ENCODE results near the gene APC2. TPM values are rescaled to one million over a fixed set of nuclear protein-coding genes. Genes with fewer than 3 reads are reported as not detected.

APC2 gene
- total and polyA plus RNA-seq, 4 donors, result under 0.01 to 0.06 (median 0.03) TPM

DNA sequence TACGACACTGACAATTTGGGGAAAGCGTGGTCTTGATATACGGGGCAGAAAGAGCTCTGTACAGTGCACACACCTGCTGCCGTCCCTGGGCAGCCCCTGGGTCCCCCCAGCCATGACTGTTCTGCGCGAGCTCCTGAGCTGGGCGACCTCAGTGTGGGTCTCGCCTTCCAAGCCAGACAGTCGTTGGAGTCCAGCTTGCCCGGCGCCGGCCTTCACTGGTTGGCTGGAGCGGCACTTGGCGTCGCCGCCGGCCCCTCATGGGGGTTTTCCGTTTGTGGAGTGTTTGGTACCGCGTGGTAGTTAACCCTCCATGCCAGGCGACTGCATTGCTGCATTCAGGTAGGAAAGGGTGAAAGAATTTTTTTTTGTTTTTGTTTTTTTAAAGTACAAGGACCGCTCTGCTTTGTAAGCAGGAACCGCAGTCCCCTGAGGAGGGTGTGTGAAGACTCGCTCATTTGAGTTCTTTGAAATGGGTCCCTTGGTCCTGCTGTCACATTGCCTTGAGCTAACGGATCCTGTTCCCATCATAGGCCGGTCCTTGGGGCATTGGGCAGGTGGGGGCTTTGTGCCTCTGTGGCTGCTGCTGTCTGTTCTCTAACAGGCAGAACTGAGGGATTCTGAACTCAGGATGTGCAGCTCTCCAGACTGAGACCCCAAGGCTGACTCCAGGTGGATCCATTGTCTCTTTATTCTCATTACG, 22.6 kb upstream of the APC2 start:
- Histone ChIP-seq H3K36me3 (ENCODE audit: control insufficient read depth in 4 of 4, insufficient read depth in 3 of 4, low read depth in 1 of 4, low read length in 3 of 4) (peaks cover 14 to 35% (median 26%) of the 10 kb centered on the region in 4 donors), H3K27ac (ENCODE audit: low read depth in 1 of 2, low read length in 2 of 2) (no peak overlapping the region), H3K27me3 (ENCODE audit: control insufficient read depth in 4 of 4, insufficient read depth in 4 of 4, low read length in 3 of 4) (no peaks in the 10 kb centered on the region), H3K9me3 (ENCODE audit: control insufficient read depth in 4 of 4, low read length in 3 of 4) (no peaks in the 10 kb centered on the region), H3K4me3 (ENCODE audit: low read depth in 1 of 3, low read length in 3 of 3) (no peak overlapping the region), H3K9ac (ENCODE audit: low read depth in 1 of 2, low read length in 2 of 2) (no peak overlapping the region), H3K4me1 (ENCODE audit: control insufficient read depth in 4 of 4, insufficient read depth in 4 of 4, low read length in 3 of 4) (peaks cover 6 to 38% (median 23%) of the 10 kb centered on the region in 4 donors)
- 93% methylated on average over 27 of the region's 27 CpGs for WGBS
- no peak for DNase-seq (ENCODE audit: low spot score)
- TF ChIP-seq REST (IDR thresholded peaks at IDR 0.05), result no peak
- TF ChIP-seq FOXA2 (IDR thresholded peaks at IDR 0.05), result no peak
- TF ChIP-seq, protein P1, sequence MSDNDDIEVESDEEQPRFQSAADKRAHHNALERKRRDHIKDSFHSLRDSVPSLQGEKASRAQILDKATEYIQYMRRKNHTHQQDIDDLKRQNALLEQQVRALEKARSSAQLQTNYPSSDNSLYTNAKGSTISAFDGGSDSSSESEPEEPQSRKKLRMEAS (IDR thresholded peaks at IDR 0.05), result no peak
- no peak for TF ChIP-seq GABPA (IDR thresholded peaks at IDR 0.05 in 1 of 2, conservative IDR thresholded peaks at IDR 0.05 in 1 of 2)
- TF ChIP-seq, protein P2, sequence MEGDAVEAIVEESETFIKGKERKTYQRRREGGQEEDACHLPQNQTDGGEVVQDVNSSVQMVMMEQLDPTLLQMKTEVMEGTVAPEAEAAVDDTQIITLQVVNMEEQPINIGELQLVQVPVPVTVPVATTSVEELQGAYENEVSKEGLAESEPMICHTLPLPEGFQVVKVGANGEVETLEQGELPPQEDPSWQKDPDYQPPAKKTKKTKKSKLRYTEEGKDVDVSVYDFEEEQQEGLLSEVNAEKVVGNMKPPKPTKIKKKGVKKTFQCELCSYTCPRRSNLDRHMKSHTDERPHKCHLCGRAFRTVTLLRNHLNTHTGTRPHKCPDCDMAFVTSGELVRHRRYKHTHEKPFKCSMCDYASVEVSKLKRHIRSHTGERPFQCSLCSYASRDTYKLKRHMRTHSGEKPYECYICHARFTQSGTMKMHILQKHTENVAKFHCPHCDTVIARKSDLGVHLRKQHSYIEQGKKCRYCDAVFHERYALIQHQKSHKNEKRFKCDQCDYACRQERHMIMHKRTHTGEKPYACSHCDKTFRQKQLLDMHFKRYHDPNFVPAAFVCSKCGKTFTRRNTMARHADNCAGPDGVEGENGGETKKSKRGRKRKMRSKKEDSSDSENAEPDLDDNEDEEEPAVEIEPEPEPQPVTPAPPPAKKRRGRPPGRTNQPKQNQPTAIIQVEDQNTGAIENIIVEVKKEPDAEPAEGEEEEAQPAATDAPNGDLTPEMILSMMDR (IDR thresholded peaks at IDR 0.05; ENCODE audit: low read depth, low read length, missing input control), result no peak
- TF ChIP-seq EGR1 (IDR thresholded peaks at IDR 0.05; ENCODE audit: low read depth in 2 of 2), result no peak
- no peak for TF ChIP-seq FOXA1 (IDR thresholded peaks at IDR 0.05)
- no peak for TF ChIP-seq JUND (IDR thresholded peaks at IDR 0.05)
- TF ChIP-seq, protein P3, sequence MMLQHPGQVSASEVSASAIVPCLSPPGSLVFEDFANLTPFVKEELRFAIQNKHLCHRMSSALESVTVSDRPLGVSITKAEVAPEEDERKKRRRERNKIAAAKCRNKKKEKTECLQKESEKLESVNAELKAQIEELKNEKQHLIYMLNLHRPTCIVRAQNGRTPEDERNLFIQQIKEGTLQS (IDR thresholded peaks at IDR 0.05), result no peak
- no peak for TF ChIP-seq HNF4G (IDR thresholded peaks at IDR 0.05)
- TF ChIP-seq HNF4A (conservative IDR thresholded peaks at IDR 0.05), result no peak
- TF ChIP-seq YY1 (IDR thresholded peaks at IDR 0.05), result no peak
- no peak for TF ChIP-seq RAD21 (IDR thresholded peaks at IDR 0.05)
- TF ChIP-seq, protein P4, sequence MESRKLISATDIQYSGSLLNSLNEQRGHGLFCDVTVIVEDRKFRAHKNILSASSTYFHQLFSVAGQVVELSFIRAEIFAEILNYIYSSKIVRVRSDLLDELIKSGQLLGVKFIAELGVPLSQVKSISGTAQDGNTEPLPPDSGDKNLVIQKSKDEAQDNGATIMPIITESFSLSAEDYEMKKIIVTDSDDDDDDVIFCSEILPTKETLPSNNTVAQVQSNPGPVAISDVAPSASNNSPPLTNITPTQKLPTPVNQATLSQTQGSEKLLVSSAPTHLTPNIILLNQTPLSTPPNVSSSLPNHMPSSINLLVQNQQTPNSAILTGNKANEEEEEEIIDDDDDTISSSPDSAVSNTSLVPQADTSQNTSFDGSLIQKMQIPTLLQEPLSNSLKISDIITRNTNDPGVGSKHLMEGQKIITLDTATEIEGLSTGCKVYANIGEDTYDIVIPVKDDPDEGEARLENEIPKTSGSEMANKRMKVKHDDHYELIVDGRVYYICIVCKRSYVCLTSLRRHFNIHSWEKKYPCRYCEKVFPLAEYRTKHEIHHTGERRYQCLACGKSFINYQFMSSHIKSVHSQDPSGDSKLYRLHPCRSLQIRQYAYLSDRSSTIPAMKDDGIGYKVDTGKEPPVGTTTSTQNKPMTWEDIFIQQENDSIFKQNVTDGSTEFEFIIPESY (IDR thresholded peaks at IDR 0.05), result no peak
